HG03520 (cell line): Measurements from ENCODE around the gene C11orf98.
"Not testable (repeated sequence)": the region's sequence is repeated elsewhere in the genome, so short reads cannot be mapped to it uniquely, and the experiment has no call there.

Source experiments
- ATAC-seq: cut with Tn5 transposase; IDR thresholded peaks from one replicate; pipeline ENCODE4 v1.9.1; 2021; ENCODE audit warnings: mild to moderate bottlenecking, moderate library complexity; ENCODE audit not compliant: unreplicated experiment

C11orf98 gene

DNA sequence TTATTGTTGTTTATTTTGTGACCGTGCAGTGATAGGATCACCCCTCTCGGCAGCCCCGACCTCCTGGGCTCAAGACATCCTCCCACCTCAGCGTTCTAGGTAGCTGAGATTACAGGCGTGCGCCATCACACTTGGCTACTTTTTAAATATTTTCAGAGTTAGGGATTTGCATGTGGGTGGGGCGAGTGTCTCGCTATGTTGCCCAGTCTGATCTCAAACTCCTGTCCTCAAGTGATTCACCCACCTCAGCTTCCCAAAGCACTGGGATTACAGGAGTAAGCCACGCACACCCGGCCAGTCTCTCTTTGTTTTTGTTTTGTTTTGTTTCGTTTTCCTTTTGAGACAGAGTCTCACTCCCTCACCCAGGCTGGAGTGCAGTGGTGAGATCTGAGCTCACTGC lies 10.7 kb downstream of the C11orf98 start:
- ATAC-seq = no peak

DNA sequence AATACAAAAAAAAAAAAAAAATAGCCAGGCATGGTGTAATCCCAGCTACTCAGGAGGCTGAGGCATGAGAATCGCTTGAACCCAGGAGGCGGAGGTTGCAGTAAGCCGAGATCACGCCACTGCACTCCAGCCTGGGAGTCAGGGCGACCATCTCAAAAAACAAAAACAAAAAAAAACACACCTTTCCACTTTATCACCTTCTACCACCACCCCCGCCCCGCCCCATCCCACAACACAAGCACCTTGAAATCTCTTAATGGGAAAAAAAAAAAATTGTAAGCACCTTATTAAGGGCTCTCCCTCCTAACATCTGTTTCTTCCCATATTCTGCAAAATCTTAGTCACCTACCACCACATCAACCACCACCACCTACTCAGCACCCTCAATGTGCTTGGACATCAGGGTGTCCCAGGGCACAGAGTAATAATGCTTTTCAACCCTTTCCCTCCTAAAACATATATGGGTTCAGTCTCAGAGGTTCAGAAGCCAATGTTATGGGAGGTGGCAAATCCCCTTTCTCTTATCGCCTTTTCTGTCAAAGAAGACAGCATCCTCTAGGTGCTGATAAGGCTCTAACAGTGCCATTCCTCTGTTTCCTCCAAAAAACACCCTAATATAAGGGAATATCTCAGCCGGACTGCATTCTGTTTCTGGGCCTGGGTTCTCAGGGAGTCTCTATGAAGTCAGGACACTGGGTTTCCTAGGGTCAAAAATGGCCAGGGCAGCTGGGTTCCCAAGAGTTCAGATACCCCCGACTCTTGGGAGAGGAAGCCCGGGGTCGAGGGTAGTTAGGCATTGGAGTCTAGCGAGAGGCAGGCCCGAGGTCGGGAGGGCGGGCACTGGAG lies 12.6 kb downstream of the C11orf98 start:
- ATAC-seq = peak; percentile 16

DNA sequence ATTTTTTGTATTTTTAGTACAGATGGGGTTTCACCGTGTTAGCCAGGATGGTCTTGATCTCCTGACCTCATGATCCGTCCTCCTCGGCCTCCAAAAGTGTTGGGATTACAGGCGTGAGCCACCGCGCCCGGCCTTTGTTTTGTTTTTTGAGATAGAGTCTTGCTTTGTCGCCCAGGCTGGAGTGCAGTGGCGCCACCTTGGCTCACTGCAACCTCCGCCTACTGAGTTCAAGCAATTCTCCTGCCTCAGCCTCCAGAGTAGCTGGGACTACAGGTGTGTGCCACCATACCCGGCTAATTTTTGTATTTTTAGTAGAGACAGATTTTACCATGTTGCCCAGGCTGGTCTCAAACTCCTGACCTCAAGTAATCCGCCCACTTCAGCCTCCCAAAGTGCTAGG lies 14.7 kb downstream of the C11orf98 start:
- not testable (repeated sequence) for ATAC-seq

DNA sequence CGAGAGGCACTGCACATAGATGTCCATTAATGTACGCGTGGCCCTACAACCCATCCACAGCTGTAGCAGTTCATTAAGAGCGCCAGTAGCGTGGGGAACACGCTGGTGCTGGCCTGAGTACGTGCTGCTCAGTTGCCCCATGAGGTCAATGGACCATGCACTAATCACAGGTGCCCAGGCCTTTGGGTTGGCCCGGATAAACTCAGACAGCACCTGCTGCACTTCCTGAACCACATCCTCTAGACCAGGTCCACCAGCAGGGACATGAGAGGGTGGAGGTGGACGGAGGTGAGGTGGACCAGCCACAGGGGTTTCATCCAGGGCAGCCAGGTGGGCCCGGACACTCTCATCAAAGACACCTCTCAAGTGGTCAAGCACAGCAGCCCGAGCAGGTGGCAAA lies 15.5 kb downstream of the C11orf98 start:
- ATAC-seq = no peak

DNA sequence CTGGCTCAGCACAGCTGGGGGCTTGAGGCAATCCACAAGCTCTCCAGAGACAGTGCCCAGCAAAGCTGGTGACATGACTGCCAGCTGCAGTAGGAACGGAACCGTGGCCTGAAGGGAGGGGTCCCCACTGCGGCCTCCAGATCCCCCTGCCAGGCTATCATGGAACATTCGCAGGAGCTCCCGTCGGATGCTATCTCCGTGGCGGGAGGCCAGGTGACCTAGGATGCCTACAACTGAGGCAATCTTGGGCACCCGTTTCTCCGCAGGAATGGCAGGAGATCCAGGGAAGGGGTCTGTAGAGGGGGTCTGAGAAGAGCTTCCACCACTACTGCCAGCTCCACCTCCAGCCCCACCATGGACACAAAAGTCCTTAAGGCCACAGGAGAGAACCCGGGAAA lies 16.0 kb downstream of the C11orf98 start:
- no peak for ATAC-seq

DNA sequence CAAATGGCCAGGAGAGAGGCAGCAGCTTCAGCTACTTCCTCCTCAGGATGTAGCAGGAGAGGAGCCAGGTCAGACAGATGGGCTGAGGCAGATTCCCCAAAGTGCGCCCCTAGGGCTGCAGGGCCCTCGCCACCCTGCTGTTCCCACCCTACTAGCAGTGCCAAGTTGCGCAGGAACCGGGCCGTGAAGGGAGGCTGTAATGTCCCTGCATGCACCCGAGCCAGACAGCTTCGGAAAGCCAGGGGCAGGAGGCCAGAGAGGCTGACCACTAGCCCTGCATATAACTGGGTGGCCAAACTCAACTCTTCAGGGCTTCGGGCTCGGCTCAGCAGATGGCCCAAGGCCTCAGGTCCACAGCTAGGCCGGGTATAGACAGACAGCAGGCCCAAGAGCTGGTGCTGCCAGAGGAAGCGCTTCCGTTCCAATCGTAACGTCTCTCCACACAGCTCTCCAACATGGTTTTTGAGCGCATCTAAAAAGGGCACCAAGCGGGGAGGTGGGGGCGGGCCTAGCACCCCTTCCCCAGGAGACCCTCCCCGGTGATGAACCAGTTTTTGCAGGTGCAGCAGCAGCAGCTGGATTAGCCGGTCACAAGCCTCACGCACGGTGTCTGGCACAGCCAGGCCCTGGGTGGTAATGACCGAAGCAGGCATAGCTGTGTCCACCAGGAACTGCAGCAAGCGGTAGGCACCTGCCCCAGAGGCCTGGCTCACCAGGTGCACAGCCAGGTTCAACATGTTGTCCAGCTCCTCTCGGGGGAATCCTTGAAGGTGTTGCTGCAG lies 16.6 kb downstream of the C11orf98 start:
- no peak for ATAC-seq

DNA sequence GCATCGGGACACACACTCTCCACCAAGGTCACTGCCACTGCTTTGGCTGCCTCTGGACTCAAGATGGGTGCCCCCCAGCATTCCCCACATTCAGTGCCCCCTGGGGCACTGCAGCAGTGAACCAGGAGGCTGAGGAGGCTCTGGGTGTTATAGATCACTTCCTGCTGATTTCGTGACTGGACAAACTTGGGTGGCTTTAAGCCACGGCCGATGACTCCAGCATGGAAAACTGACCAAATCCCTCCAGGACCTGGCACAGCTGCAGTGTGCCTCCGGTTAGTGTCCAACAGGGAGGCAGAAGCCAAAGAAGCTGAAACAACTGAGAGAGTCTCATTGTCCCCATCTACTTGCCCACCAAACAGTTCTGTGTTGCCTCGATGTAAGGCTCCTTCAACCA lies 17.4 kb downstream of the C11orf98 start:
- ATAC-seq = no peak

DNA sequence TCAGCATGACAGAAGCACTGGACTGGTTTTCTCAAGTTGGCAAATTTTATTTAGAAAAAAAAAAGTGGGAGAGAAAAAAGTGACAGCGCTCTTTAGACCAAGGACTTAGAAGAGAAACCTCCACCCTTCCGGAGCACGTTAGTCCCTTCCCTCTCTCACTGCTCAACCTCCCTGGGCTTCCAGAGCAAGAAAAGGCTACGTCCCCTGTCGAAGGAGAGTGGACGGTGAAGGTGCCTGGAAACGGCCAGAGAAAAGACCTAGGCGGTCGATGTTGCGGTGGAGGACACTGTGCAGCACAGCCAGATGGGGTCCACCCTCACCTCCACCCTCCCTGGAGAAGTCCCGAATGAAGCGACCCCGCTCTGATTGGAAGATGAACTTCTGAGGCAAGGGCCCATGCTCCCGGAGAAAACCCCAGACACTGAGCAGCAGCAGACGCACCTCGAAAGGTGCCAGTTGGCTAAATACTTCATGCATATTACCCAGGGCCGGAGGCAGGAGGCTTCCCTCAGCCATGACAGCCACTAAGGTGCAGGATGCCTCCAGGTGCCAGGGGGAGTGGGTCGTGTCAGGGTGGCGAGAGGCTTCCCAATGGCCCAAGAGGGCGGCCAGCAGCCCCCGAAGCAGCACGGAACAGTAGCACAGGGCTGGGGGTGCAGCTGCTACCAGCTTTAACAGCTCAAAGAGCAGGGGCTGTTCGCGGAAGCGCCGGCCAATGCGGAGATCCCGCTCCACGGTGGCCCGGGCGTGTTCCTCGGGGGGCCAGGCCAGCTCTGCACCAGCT lies 18.0 kb downstream of the C11orf98 start:
- no peak for ATAC-seq

DNA sequence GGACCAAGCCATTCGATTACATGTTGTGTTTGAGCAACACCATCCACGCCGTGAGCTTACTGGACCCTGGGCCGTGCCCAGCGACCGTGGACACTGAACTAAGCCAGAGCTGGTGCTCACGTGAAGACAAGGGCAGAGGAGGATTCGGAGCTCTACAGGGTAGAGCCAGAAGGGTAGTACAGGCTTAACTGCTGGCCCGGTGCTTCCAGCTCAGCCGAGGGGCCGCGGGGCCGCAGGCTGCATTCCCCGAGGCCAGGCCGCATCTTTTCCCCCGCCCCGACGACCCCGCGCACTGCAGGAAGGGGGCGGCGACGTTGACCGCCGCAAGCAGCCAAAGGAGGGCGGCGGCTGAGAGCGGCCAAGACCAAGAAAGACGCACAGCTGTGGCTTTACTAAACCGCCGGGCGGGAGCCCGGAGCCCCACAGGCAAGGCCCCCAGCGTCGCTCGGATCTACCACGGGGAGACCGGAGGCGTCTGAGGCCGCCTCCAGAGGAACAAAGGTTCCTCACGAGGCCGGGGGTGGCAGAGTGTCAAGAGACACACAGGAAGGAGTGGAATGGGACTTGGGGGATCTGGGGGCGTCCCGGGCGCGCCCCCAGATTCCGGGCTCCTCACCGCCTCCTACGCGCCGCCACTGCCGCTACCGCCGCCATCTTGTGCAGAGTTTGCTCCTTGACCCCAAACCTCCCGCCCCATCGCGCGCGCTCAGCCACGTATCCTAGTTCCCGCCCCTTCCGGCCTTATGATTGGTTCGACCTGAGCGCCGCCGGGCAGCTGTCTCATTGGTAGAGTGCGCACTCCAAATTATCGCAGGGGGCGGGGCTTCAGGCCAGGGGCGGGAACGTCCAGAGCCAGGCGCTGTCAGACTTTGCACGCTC lies 18.8 kb downstream of the C11orf98 start, which contains the start of gene GANAB:
TSS of gene GANAB (minus strand) at position 668 of the 879 bp plus-strand sequence. CDS start at position 654, 14 bp downstream.
- peak; percentile 89 for ATAC-seq

DNA sequence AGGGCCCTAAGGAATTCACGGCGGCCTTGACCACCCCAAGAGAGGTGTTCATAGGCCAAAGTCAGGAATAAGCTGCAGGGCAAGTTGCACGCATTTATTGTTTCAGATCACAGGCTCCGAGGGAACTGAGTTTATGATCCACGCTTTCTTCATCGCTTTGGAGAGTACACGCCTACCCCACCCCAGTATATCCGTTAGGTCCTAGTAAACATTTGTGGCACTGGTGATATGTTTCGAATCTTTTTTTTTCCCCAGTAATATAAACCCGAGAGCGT lies 19.4 kb downstream of the C11orf98 start:
- no peak for ATAC-seq

DNA sequence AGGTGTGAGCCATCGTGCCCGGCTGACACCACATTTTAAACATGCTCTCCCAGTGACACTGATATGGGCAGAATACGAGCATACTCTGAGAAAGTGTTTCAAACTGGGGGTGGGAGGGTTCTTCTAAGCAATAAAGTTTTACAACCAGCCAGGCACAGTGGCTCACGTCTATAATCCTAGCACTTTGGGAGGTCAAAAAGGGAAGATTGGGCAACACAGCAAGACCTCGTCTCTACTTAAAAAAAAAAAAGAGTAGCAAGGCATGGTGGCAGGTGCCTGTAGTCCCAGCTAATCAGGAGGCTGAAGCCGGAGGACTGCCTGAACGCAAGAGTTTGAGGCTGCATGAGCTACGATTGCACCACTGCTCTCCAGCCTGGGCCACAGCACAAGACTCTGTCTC lies 20.8 kb downstream of the C11orf98 start:
- no peak for ATAC-seq

DNA sequence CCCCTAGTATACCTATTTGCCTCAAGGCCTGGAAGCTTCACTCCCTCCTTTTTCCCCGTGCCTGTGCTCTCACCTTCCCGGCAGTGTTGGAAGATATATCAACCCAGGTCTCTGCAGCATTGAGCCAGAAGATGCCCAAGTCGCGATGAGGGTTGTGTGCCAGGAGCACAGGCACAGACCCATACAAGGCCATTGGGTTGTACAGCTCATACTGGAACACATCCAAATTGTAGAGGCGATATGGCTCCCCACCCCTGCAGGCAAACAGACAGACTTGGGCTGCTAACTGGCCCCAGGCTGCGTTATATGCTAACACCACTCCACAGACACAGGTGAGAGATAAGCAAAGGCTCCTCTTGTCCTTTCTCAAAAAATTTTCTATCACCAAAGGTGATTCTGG lies 32.5 kb downstream of the C11orf98 start:
- ATAC-seq = no peak

DNA sequence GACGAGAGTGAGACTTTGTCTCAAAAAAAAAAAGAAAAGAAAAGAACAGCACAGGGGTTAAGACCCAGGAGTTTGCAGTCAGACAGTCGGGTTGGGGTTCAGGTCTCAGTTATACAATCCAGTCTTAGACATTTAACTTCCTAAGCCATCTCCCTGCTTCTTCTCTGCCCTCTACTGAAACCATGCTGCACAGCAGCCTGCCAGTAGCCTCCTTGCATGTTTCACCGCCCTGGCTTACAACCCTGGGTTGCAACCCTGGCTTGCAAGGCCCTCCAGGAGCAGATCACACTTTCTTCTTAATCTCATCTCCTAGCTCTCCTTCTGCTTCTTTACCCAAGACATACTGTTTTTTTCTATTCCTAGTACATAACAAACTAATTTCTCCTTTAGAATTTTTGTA lies 37.3 kb downstream of the C11orf98 start:
- no peak for ATAC-seq

DNA sequence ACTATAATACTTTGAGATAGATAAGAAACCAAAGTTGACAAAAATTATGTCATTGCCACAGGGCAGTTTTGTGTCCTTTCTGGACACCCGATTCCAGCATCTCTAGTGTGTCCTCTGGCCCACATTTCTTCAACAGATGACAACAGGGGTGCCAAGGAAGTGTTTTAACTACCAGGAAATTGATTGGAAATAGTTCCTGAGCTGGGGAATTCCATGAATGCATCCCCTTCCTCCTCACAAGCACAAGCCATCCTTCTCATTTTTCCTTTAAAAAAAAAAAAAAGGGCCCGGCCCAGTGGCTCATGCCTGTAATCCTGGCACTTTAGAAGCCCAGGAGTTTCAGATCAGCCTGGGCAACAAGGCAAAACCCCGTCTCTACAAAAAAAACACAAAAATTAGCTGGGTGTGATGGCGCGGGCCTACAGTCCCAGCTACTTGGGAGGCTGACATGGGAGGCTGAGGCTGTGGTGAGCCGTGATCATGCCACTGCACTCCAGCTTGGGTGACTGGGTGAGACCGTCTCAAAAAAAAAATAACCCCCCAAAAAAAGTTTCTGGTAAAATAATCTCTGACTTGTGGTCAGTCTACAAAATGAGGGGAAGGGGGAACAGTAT lies 42.4 kb downstream of the C11orf98 start:
- ATAC-seq = no peak

DNA sequence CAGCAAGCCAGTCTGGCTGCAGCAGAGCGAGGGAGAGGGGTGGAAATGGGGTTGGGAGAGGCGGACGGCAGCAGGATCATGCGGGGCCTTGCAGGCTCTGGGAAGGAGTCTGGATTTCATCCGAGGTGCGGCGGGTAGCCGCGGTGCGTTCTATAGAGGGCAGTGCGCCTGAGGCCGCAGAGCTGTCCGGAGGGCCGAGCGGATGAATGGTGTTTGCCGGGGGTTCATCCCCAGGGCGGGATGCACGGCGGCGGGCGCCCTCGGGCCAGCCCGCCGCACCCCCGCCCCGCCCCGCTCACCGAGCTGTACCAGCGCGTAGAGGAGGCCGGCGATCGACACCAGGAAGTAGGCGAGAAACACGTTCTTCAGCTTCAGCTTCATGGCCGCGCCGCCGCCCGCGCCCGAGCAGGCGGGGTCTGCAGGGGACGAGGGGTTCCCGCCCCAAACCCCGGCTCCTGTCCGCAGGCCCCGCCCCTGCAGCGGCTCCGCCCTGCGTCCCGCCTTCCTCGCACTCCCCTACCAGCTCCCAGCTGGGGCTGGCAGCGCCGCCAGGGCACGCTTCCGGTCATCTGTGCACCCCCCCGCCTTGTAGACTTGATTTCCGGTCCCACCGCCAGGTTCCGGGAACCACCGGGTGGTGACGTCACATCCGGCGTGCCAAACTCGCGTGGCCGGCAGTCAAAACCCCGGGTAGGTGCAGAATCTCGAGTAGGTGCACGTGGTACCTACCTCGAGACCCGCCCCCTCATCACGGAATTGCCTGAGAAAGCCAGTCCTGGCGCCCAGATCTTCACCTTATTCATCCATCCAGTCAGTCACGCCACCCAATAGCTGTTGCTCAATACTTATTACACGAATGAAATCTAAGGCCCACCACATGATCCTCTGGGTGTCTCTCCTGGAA lies 43.2 kb downstream of the C11orf98 start, which contains the start of gene B3GAT3:
TSS of gene B3GAT3 (minus strand) at position 420 of the 904 bp plus-strand sequence. CDS start at position 381, 39 bp downstream.
- ATAC-seq = peak; percentile 87

DNA sequence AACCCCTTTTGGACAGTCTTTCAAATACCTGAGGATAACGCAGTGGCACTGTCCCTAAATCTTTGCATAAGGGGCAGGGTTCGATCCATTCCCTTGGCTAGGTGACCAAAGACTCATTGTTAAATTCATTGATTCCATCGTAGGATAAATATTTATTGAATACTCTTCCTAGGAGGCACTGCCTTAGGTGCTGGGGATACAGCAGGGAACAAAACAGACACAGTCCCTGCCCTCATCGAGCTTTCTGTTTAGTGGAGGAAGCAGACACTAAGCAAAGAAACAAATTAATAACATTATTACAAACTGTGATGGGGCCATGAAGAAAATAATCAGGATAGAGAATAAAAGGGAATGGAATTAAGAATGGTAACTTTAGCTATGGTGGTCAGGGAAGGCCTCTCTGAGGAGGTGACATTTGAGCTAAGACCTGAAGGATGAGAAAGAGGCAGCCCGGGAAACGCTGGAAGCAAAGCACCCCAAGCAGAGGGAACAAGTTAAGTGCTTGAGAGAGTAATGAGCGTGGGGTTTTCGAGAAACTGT lies 43.9 kb downstream of the C11orf98 start:
- ATAC-seq = no peak

DNA sequence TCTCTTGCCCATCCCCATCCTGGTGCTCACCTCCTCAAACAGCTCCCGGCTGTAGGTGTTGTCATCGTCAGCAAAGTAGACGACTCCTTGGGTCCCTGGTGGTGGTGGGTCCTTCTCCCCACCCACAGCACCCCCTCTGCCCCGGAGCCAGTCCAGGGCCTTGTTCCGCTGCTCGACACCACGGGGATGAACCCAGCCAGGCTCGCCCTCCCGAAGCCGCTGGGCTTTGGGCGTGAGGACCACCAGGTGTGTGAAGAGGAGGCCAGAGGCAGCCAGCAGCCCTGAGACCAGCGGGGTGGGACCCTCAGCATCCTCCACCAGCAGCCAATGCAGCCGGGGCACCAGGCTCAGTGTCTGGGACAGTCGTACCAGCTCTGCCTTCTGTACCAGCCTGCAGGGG lies 48.1 kb downstream of the C11orf98 start:
- not testable (repeated sequence) for ATAC-seq

DNA sequence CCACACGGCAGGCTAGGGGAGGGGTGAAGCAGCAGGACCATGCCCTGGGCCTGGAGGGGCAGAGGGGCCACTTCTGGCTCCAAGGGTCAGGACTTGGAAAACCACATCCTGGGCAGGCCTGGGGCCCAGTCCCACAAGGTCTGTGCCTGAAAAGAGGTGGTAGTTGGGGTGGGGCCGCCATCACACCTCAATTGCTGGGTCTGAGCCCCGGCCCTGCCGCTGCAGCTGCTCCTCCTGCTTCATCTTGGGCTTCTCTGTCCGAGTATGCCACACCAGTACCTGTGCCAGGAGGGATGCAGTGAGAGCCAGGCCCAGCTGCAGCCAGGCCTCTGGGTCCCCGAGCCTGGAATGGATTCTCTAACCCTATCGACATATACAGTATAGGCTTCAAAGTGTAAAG lies 49.5 kb downstream of the C11orf98 start:
- ATAC-seq = no peak

DNA sequence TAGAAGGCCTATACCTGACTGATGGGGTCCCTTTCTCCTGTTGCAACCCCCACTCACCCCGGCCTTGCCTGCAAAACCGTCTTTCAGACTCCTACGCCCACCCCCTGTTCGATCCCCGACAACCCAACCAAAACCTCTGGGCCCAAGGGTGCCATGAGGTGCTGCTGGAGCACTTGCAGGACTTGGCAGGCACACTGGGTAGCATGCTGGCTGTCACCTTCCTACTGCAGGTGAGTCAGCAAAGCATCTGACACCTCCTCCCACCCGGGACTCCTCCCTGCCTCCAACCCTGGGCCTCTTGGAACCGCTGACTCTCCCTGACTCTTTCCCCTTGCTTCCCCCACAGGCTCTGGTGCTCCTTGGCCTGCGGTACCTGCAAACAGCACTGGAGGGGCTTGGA lies 50.7 kb downstream of the C11orf98 start:
- ATAC-seq = no peak
